Neuronal stem cell (in vitro differentiated cells): ENCODE results near the gene UBA52.

Source experiments
- DNase-seq: peaks from one replicate; pipeline ENCODE4 v3.0.0-alpha.2; 2013; ENCODE audit warnings: low spot score
- H2AFZ ChIP-seq: one replicate; pipeline ENCODE4 v1.6.1; 2013; ENCODE audit warnings: mild to moderate bottlenecking, low read length, inconsistent platforms
- H2AK5ac ChIP-seq: 2 replicates; pipeline ENCODE4 v1.6.1; 2013; ENCODE audit warnings: low read depth, mild to moderate bottlenecking, inconsistent platforms, low read length, moderate library complexity, mixed read lengths
- H2BK120ac ChIP-seq: 2 replicates; pipeline ENCODE4 v1.6.1; 2013; ENCODE audit warnings: low read depth, mild to moderate bottlenecking, inconsistent platforms, low read length, moderate library complexity, mixed read lengths
- H2BK12ac ChIP-seq: one replicate; pipeline ENCODE4 v1.6.1; 2013; ENCODE audit warnings: low read length, inconsistent platforms
- H2BK15ac ChIP-seq: 2 replicates; pipeline ENCODE4 v1.6.1; 2013; ENCODE audit warnings: mild to moderate bottlenecking, low read length, inconsistent platforms, mixed read lengths
- H2BK5ac ChIP-seq: one replicate; pipeline ENCODE4 v1.6.1; 2013; ENCODE audit warnings: inconsistent platforms, mild to moderate bottlenecking, low read length, moderate library complexity
- H3K14ac ChIP-seq: one replicate; pipeline ENCODE4 v1.6.1; 2013; ENCODE audit warnings: low read length, inconsistent platforms
- H3K18ac ChIP-seq: 2 replicates; pipeline ENCODE4 v1.6.1; 2013; ENCODE audit warnings: low read length, inconsistent platforms
- H3K23ac ChIP-seq: 2 replicates; pipeline ENCODE4 v1.6.1; 2013; ENCODE audit warnings: low read depth, mild to moderate bottlenecking, mixed read lengths, low read length, inconsistent platforms; ENCODE audit not compliant: poor library complexity
- H3K27ac ChIP-seq: replicated peaks from 3 replicates; pipeline ENCODE4 v1.5.1; 2013; ENCODE audit warnings: low read length, inconsistent platforms
- H3K27me3 ChIP-seq, 3 experiments: 2 replicates each; pipeline ENCODE4 v1.6.1; 2013; ENCODE audit warnings: low read length in 3 of 3, mild to moderate bottlenecking in 2 of 3, inconsistent platforms in 1 of 3, low read depth in 1 of 3, mixed read lengths in 1 of 3, moderate library complexity in 1 of 3; ENCODE audit not compliant: control insufficient read depth in 3 of 3, insufficient read depth in 3 of 3
- H3K36me3 ChIP-seq, 2 donors: replicated peaks in 1 of 2; 2 replicates each; pipeline ENCODE4 v1.6.1; 2013; ENCODE audit warnings: low read length in 2 of 2; ENCODE audit not compliant: control insufficient read depth in 2 of 2, insufficient read depth in 2 of 2
- H3K4ac ChIP-seq: 2 replicates; pipeline ENCODE4 v1.6.1; 2013; ENCODE audit warnings: inconsistent platforms, mild to moderate bottlenecking, low read length, moderate library complexity
- H3K4me1 ChIP-seq, 2 donors: 1 replicate in 1 of 2; 2 replicates in 1 of 2; pipeline ENCODE4 v1.6.1; 2013; ENCODE audit warnings: low read length in 2 of 2, low read depth in 1 of 2; ENCODE audit not compliant: control insufficient read depth in 2 of 2, insufficient read depth in 1 of 2
- H3K4me2 ChIP-seq: one replicate; pipeline ENCODE4 v1.6.1; 2013; ENCODE audit warnings: mild to moderate bottlenecking, low read length, inconsistent platforms; ENCODE audit not compliant: insufficient read depth, poor library complexity, severe bottlenecking
- H3K4me3 ChIP-seq, 2 donors: 2 replicates each; pipeline ENCODE4 v1.5.1; 2013; ENCODE audit warnings: low read length in 2 of 2, mild to moderate bottlenecking in 2 of 2, inconsistent platforms in 1 of 2, moderate library complexity in 1 of 2
- H3K79me1 ChIP-seq: one replicate; pipeline ENCODE4 v1.6.1; 2013; ENCODE audit warnings: low read depth, mild to moderate bottlenecking, inconsistent platforms, low read length, moderate library complexity
- H3K9ac ChIP-seq: one replicate; pipeline ENCODE4 v1.6.1; 2013; ENCODE audit warnings: mild to moderate bottlenecking, low read depth, low read length, inconsistent platforms; ENCODE audit not compliant: poor library complexity
- H3K9me3 ChIP-seq, 2 donors: replicated peaks in 1 of 2; 2 replicates each; pipeline versions ENCODE3 to v1.6.1; 2013; ENCODE audit warnings: low read length in 2 of 2, mild to moderate bottlenecking in 2 of 2, inconsistent platforms in 1 of 2, low read depth in 1 of 2, mixed read lengths in 1 of 2, moderate library complexity in 1 of 2; ENCODE audit not compliant: control insufficient read depth in 2 of 2, insufficient read depth in 1 of 2
- H4K8ac ChIP-seq: one replicate; pipeline ENCODE4 v1.6.1; 2013; ENCODE audit warnings: low read depth, mild to moderate bottlenecking, inconsistent platforms, low read length, moderate library complexity
- H4K91ac ChIP-seq: one replicate; pipeline ENCODE4 v1.6.1; 2013; ENCODE audit warnings: low read length, low read depth, mild to moderate bottlenecking, inconsistent platforms; ENCODE audit not compliant: poor library complexity
- WGBS, 2 donors: extraction: QIAGEN DNeasy Blood & Tissue Kit; methylation state at CpG; one replicate each; pipeline ENCODE4 v1.1.7; 2013; ENCODE audit warnings: missing lambda C conversion rate in 2 of 2, mixed read lengths in 1 of 2; ENCODE audit not compliant: insufficient read length in 2 of 2, insufficient replicate concordance in 1 of 2; ENCODE audit errors: extremely low coverage in 2 of 2; 5-methylcytosine and 5-hydroxymethylcytosine counted together

UBA52 gene

DNA sequence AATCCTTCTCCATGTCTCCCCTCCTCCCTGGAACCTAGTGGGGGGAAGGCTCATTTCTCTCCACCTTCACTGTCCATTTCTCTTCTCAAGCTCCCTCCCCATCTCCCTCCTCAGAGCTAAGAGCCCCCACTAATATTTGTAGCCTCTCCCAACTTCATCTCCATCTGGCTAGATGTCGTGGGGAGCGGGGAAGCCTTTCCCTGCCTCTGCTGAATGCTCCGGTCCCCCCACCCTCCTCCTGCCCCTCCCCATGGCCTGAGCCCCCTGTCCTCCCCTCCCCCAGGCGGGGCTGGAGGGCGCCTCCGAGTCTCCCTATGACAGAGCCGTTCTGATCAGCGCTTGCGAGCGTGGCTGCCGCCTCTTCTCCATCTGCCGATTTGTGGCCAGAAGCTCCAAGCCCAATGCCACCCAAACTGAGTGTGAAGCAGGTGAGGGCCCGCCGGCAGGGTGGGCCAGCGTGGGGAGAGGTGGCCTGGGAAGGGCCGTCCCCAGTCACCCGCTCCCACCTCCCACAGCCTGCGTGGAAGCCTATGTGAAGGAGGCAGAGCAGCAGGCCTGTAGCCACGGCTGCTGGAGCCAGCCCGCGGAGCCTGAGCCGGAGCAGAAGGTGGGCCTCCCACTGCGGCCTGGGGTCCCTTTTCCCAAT is 42.1 kb downstream of the UBA52 start:
- Histone ChIP-seq H3K14ac (no peak overlapping the region), H3K18ac (peak overlapping the region; percentile 59), H3K27me3 (peaks cover 41 to 64% (median 59%) of the 10 kb centered on the region in 3 experiments), H2BK120ac (peak overlapping the region; percentile 24), H3K4me1 (peaks cover 21 to 33% of the 10 kb centered on the region in 2 donors), H3K4ac (no peak overlapping the region), H3K4me2 (peak overlapping the region; percentile 32), H2BK12ac (peak overlapping the region; percentile 17), H4K8ac (no peak overlapping the region), H2AK5ac (peak overlapping the region; percentile 11), H4K91ac (no peak overlapping the region), H3K27ac (no peak overlapping the region), H3K4me3 (peak overlapping the region; percentile 48 to 85), H3K9ac (peak overlapping the region; percentile 56), H3K36me3 (no peaks in the 10 kb centered on the region), H2BK5ac (peak overlapping the region; percentile 62), H2BK15ac (peak overlapping the region; percentile 10), H3K79me1 (no peaks in the 10 kb centered on the region), H3K23ac (no peak overlapping the region), H2AFZ (peak overlapping the region; percentile 99), H3K9me3 (peaks cover 0 to 10% of the 10 kb centered on the region in 2 donors)
- WGBS, 2 donors, result no CpG with 5 or more reads among the region's 23 CpGs
- DNase-seq, result no peak

DNA sequence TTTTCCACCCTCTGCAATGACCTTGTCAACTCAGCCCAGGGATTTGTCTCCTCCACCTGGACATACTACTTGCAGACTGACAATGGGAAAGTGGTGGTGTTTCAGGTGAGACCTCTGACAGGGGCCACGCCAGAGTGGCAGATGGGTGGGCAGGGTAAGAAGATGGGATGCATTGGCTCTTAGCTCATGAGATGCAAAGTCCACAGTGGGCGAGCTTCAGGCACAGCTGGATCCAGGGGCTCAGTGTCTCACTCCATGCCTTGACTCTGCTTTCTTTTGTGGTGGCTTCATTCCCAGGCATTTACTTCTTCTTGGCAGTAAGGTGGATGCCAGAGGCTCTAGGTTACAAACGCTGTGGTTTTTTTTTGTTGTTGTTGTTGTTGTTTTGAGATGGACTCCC is 44.4 kb downstream of the UBA52 start:
- Histone ChIP-seq H2BK5ac (no peak overlapping the region), H2BK15ac (no peak overlapping the region), H3K36me3 (no peaks in the 10 kb centered on the region), H3K23ac (no peak overlapping the region), H3K4ac (no peak overlapping the region), H3K4me3 (no peak overlapping the region), H2AK5ac (no peak overlapping the region), H3K79me1 (no peaks in the 10 kb centered on the region), H4K8ac (no peak overlapping the region), H3K4me1 (peaks cover 15 to 20% of the 10 kb centered on the region in 2 donors), H2BK12ac (no peak overlapping the region), H3K27ac (no peak overlapping the region), H2AFZ (no peak overlapping the region), H4K91ac (no peak overlapping the region), H3K9me3 (peaks cover 0 to 10% of the 10 kb centered on the region in 2 donors), H3K14ac (no peak overlapping the region), H3K18ac (no peak overlapping the region), H3K9ac (no peak overlapping the region), H3K4me2 (no peak overlapping the region), H2BK120ac (no peak overlapping the region), H3K27me3 (peaks cover 26 to 44% (median 37%) of the 10 kb centered on the region in 3 experiments)
- no peak for DNase-seq
- WGBS, 2 donors, result no CpG with 5 or more reads among the region's 3 CpGs

DNA sequence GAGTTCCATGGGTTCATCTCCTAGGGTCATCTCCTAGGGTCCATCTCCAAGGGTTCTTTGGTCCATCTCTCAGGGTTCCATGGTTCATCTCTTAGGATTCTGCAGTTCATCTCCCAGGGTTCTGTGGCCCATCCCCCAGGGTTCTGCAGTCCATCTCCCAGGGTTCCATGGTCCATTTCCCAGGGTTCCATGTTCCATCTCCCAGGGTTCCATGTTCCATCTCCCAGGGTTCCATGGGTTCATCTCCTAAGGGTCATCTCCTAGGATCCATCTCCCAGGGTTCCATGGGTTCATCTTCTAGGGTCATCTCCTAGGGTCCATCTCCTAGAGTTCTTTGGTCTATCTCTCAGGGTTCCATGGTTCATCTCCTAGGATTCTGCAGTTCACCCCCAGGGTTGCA is 45.9 kb downstream of the UBA52 start:
- no peak overlapping the region for H3K4me2 ChIP-seq
- H3K9me3 ChIP-seq, result peaks cover 0 to 10% of the 10 kb centered on the region in 2 donors
- no peak overlapping the region for H2AK5ac ChIP-seq
- H2BK5ac ChIP-seq, result no peak overlapping the region
- no peak overlapping the region for H3K4me3 ChIP-seq
- H2BK12ac ChIP-seq, result no peak overlapping the region
- H3K36me3 ChIP-seq, result no peaks in the 10 kb centered on the region
- no peak overlapping the region for H3K9ac ChIP-seq
- no peak overlapping the region for H3K23ac ChIP-seq
- H3K4ac ChIP-seq, result no peak overlapping the region
- H3K18ac ChIP-seq, result no peak overlapping the region
- DNase-seq, result no peak
- H2BK15ac ChIP-seq, result no peak overlapping the region
- no peak overlapping the region for H3K27ac ChIP-seq
- no peak overlapping the region for H2AFZ ChIP-seq
- no peak overlapping the region for H4K91ac ChIP-seq
- H3K4me1 ChIP-seq, result peaks cover 4 to 7% of the 10 kb centered on the region in 2 donors
- no peak overlapping the region for H4K8ac ChIP-seq
- H3K14ac ChIP-seq, result no peak overlapping the region
- H3K79me1 ChIP-seq, result no peaks in the 10 kb centered on the region
- peaks cover 12 to 30% (median 23%) of the 10 kb centered on the region in 3 experiments for H3K27me3 ChIP-seq
- no peak overlapping the region for H2BK120ac ChIP-seq

DNA sequence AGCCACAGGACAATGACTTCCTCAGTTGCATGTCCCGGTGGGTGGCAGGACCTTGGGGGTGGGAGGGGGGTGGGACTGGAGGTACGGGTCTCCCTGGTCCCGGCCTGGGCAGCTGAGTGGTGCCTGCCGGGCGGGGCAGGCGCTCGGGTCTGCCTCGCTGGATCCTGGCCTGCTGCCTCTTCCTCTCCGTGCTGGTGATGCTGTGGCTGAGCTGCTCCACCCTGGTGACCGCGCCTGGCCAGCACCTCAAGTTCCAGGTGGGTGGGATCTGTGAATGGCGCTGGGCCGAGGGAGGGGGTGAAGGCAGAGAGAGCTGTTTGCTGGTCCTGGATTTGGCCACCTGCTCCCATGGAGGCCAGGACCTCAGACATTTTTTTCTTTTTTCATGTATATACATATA is 46.6 kb downstream of the UBA52 start:
- no peak overlapping the region for H2AK5ac ChIP-seq
- H2BK15ac ChIP-seq, result no peak overlapping the region
- no peak overlapping the region for H4K91ac ChIP-seq
- DNase-seq, result no peak
- H3K27ac ChIP-seq, result no peak overlapping the region
- peaks cover 3 to 6% of the 10 kb centered on the region in 2 donors for H3K4me1 ChIP-seq
- no peaks in the 10 kb centered on the region for H3K79me1 ChIP-seq
- H3K27me3 ChIP-seq, result peaks cover 6 to 23% (median 16%) of the 10 kb centered on the region in 3 experiments
- no peak overlapping the region for H4K8ac ChIP-seq
- no peak overlapping the region for H3K14ac ChIP-seq
- H3K4ac ChIP-seq, result no peak overlapping the region
- H2BK120ac ChIP-seq, result no peak overlapping the region
- no CpG with 5 or more reads among the region's 13 CpGs for WGBS, 2 donors
- no peak overlapping the region for H3K18ac ChIP-seq
- H2BK12ac ChIP-seq, result no peak overlapping the region
- H3K23ac ChIP-seq, result no peak overlapping the region
- H3K36me3 ChIP-seq, result no peaks in the 10 kb centered on the region
- H2BK5ac ChIP-seq, result no peak overlapping the region
- peaks cover 0 to 10% of the 10 kb centered on the region in 2 donors for H3K9me3 ChIP-seq
- no peak overlapping the region for H3K4me2 ChIP-seq
- H3K4me3 ChIP-seq, result no peak overlapping the region
- no peak overlapping the region for H3K9ac ChIP-seq
- no peak overlapping the region for H2AFZ ChIP-seq
